NT2/D1 (cell line): ENCODE measurements around the gene PPM1L.

Source experiments
- YY1 ChIP-seq: IDR thresholded peaks from 2 replicates; pipeline ENCODE4 v1.6.1; 2011; ENCODE audit not compliant: insufficient read length, insufficient read depth
- ZNF274 ChIP-seq: IDR thresholded peaks from 2 replicates; pipeline ENCODE4 v1.6.1; 2011; ENCODE audit warnings: mild to moderate bottlenecking, low read depth, low read length

DNA sequence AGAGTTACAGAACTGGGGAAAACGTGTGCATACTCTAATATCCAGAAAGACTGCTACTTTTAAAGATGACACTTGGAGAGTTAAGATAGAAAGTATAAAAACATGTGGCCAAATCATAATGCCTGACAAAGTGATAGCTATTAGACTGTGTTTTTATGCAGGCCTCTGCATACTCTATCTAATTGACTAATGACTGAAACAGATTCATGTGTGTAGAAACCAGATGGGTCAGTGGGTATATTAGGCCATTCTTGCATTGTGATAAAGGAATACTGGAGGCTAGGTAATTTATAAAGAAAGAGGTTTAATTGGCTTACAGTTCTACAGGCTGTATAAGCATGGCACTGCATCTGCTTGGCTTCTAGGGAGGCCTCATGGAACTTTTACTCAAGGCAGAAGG, 71.5 kb downstream of the PPM1L start:
- no peak for TF ChIP-seq ZNF274
- TF ChIP-seq YY1 = no peak
